ENCODE data around the gene ATR. TPM values are rescaled to one million over a fixed set of nuclear protein-coding genes. Genes with fewer than 3 reads are reported as not detected.
"Not testable (repeated sequence)": the region's sequence is repeated elsewhere in the genome, so short reads cannot be mapped to it uniquely, and the experiment has no call there.

ATR gene
- total RNA-seq, 1 donor from 2014 or later, result 15.2 TPM

- H3K4me1 Mint-ChIP-seq (ENCODE audit: low read depth), result peaks cover 3% of the 10 kb centered on the region
- H3K27me3 Mint-ChIP-seq (ENCODE audit: low read depth), result no peaks in the 10 kb centered on the region
- H3K4me3 Mint-ChIP-seq (ENCODE audit: unreplicated experiment), result no peak overlapping the region
- TF ChIP-seq CTCF (IDR thresholded peaks at IDR 0.05), result no peak
- H3K36me3 Mint-ChIP-seq (ENCODE audit: low read depth), result peaks cover 9% of the 10 kb centered on the region
- DNase-seq (ENCODE audit: low spot score), result no peak
- no peak overlapping the region for H3K27ac Mint-ChIP-seq (ENCODE audit: unreplicated experiment)
- no peaks in the 10 kb centered on the region for H3K9me3 Mint-ChIP-seq (ENCODE audit: low read depth)
Observed at GRCh38 chr3:142566096-142566495, 12.4 kb downstream of the ATR start.

GRCh38 chr3:142563496-142563997, 15.0 kb downstream of the ATR start:
- no peak overlapping the region for H3K4me3 Mint-ChIP-seq (ENCODE audit: unreplicated experiment)
- H3K4me1 Mint-ChIP-seq (ENCODE audit: low read depth), result no peaks in the 10 kb centered on the region
- no peak for DNase-seq (ENCODE audit: low spot score)
- no peak overlapping the region for H3K27ac Mint-ChIP-seq (ENCODE audit: unreplicated experiment)
- no peaks in the 10 kb centered on the region for H3K9me3 Mint-ChIP-seq (ENCODE audit: low read depth)
- no peak for TF ChIP-seq CTCF (IDR thresholded peaks at IDR 0.05)
- no peaks in the 10 kb centered on the region for H3K27me3 Mint-ChIP-seq (ENCODE audit: low read depth)
- peaks cover 12% of the 10 kb centered on the region for H3K36me3 Mint-ChIP-seq (ENCODE audit: low read depth)

- Mint-ChIP-seq H3K27me3 (ENCODE audit: low read depth) (no peaks in the 10 kb centered on the region), H3K36me3 (ENCODE audit: low read depth) (peaks cover 21% of the 10 kb centered on the region), H3K4me3 (ENCODE audit: unreplicated experiment) (no peak overlapping the region), H3K27ac (ENCODE audit: unreplicated experiment) (no peak overlapping the region), H3K4me1 (ENCODE audit: low read depth) (no peaks in the 10 kb centered on the region), H3K9me3 (ENCODE audit: low read depth) (no peaks in the 10 kb centered on the region)
- TF ChIP-seq CTCF (IDR thresholded peaks at IDR 0.05), result no peak
- no peak for DNase-seq (ENCODE audit: low spot score)
Observed at GRCh38 chr3:142560118-142560517, 18.4 kb downstream of the ATR start.

- Mint-ChIP-seq H3K27me3 (ENCODE audit: low read depth) (no peaks in the 10 kb centered on the region), H3K36me3 (ENCODE audit: low read depth) (peaks cover 35% of the 10 kb centered on the region), H3K9me3 (ENCODE audit: low read depth) (peaks cover 11% of the 10 kb centered on the region), H3K4me3 (ENCODE audit: unreplicated experiment) (no peak overlapping the region), H3K4me1 (ENCODE audit: low read depth) (peaks cover 12% of the 10 kb centered on the region), H3K27ac (ENCODE audit: unreplicated experiment) (no peak overlapping the region)
- no peak for TF ChIP-seq CTCF (IDR thresholded peaks at IDR 0.05)
- no peak for DNase-seq (ENCODE audit: low spot score)
Observed at GRCh38 chr3:142553741-142554140, 24.8 kb downstream of the ATR start.

- not testable (repeated sequence) for DNase-seq (ENCODE audit: low spot score); H3K27ac Mint-ChIP-seq (ENCODE audit: unreplicated experiment); H3K4me3 Mint-ChIP-seq (ENCODE audit: unreplicated experiment); H3K27me3 Mint-ChIP-seq (ENCODE audit: low read depth)
- peaks cover 12% of the 10 kb centered on the region for H3K4me1 Mint-ChIP-seq (ENCODE audit: low read depth)
- H3K9me3 Mint-ChIP-seq (ENCODE audit: low read depth), result peaks cover 11% of the 10 kb centered on the region
- H3K36me3 Mint-ChIP-seq (ENCODE audit: low read depth), result peaks cover 35% of the 10 kb centered on the region
Observed at GRCh38 chr3:142552579-142552978, 26.0 kb downstream of the ATR start.

- H3K4me1 Mint-ChIP-seq (ENCODE audit: low read depth), result peaks cover 12% of the 10 kb centered on the region
- DNase-seq (ENCODE audit: low spot score), result no peak
- H3K4me3 Mint-ChIP-seq (ENCODE audit: unreplicated experiment), result no peak overlapping the region
- peaks cover 11% of the 10 kb centered on the region for H3K9me3 Mint-ChIP-seq (ENCODE audit: low read depth)
- no peak for TF ChIP-seq CTCF (IDR thresholded peaks at IDR 0.05)
- no peak overlapping the region for H3K27ac Mint-ChIP-seq (ENCODE audit: unreplicated experiment)
- peaks cover 25% of the 10 kb centered on the region for H3K36me3 Mint-ChIP-seq (ENCODE audit: low read depth)
- no peaks in the 10 kb centered on the region for H3K27me3 Mint-ChIP-seq (ENCODE audit: low read depth)
Observed at GRCh38 chr3:142549986-142550385, 28.5 kb downstream of the ATR start.
